HG03558 (cell line): ENCODE data around the gene SSR2.

Experiments used
- ATAC-seq: cut with Tn5 transposase; IDR thresholded peaks from one replicate; pipeline ENCODE4 v1.9.1; 2021; ENCODE audit warnings: moderate number of reproducible peaks; ENCODE audit not compliant: unreplicated experiment; ENCODE audit errors: extremely low read depth

Gene SSR2

DNA sequence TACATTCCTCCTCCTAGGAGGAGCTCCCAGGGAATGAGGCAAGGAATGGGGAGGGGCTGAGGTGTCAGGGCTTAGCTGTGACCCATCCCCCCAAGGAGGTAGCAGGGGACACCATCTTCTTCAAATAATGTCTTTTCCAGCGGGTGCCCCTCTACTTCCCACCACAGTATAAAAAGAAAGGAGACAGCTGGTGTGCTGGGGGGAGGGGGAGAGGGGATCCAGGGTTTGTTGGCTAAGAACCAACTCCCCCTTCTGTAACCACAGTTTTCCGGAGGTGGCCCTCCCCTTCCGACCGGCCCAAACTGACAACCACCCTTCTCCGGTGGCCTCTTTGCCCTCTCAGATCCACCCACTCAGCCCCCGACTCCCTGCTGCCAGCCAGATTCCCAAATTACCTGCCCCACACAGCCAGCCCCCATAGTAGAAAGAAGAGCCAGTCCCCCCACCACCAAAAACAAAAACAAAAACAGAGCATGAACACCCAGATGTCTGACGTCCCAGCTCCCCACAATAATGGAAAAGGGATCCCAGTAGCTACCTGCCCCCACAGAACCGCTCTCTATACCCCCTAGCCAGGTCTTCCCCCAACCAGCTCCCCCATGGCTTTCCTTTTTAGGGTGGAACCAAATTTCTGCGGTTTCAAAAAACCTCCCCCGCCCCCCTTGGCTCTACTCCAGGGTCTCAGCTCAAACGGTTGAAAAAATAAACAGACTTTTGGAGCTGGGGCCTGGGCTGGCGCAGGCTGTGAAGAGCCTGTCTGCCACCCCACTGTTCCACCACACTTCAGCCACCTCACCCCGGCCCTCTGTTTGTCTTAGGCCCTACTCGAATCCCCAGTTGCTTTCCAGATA lies 44.5 kb downstream of the SSR2 start:
- ATAC-seq = no peak

DNA sequence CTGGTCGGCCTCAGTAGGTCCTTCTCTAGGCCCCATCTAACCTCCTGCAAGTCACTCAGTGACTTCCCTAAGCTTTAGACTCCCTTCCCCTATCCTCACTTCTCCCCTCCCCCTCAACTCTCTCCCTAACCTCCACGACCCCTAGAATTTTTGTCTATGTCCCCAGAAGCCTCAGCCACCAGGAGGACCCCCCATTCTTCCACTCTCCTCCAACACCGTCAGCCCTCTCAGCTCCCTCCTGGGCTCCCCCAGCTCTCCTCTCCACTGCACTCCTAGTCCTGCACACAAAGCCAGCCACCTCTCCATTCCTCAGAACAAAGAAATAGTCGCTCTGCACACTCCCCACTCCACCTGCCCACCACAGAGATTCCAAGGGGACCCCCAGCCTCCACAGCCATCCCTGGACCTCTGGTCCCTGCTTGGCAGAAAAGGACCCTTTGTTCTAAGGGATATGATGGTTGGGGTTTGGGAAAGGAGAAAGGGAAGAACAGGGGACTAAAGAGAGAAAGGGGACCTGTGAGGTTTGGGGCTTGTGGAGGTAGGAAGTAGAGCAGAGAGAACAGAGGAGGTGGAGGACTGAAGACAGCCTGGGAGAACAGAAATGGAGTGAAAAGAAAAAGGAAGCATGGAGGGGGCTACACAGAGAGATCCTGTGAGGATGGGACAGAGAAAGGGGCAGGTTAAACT lies 45.2 kb downstream of the SSR2 start:
- ATAC-seq = no peak

DNA sequence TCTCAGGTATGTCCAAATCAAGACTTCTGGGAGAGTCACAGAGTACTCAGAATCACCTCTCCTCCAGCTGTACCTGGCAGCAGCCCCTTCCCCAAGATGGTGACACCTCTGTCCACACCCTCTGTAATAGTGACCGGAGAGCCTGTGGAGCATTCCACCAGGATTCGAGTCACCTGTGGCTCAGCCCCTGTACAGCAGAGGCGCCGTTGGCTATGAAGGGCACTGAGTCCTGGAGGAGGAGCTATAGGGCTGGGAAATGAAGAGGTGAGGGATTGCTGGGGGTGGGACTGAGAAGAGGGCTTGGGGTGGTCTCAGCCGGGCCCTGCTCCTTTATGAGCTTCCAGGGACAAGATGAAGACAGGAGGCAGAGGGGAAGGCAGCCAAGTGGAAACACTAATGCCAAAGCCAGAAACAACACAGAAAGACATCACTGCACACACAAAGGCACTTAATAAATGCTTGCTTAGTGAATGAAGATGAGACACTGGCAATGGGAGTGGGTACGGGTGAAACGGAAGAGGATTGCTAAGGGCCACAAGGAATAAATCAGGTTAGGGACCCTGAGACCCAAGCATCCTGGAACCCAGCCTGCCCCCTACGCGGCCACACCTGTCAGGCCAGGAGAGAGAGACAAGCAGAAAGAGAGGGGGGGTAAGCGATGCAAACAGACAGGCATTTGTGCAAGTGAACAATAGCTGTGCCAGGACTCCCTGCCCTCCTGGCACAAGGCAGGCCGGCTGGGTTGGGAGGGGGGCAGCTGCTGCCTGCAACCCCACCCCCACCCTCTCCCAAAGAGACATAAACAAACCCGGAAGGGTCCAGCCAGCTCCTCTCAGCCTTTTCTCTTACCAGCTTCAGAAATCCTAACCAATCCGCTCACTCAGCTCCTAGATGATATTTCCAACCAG lies 46.3 kb downstream of the SSR2 start:
- no peak for ATAC-seq

DNA sequence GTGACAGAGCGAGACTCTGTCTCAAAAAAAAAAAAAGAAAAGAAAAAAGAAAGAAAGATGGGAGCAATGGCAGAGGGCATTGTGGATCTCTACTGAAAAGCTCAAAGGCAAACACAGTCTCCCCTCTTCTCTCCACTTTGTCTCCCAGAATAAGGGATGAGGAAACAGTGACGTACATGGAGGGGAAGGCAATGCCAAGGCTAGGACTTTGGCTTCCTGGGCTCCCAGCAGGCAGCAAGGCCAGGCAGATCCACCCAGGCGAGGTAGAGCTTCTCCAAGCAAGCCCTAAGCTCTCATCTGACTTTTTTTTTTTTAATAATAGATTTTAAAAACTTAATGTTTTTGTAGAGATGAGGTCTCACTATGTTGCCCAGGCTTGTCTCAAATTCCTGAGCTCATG lies 47.0 kb downstream of the SSR2 start:
- no peak for ATAC-seq

DNA sequence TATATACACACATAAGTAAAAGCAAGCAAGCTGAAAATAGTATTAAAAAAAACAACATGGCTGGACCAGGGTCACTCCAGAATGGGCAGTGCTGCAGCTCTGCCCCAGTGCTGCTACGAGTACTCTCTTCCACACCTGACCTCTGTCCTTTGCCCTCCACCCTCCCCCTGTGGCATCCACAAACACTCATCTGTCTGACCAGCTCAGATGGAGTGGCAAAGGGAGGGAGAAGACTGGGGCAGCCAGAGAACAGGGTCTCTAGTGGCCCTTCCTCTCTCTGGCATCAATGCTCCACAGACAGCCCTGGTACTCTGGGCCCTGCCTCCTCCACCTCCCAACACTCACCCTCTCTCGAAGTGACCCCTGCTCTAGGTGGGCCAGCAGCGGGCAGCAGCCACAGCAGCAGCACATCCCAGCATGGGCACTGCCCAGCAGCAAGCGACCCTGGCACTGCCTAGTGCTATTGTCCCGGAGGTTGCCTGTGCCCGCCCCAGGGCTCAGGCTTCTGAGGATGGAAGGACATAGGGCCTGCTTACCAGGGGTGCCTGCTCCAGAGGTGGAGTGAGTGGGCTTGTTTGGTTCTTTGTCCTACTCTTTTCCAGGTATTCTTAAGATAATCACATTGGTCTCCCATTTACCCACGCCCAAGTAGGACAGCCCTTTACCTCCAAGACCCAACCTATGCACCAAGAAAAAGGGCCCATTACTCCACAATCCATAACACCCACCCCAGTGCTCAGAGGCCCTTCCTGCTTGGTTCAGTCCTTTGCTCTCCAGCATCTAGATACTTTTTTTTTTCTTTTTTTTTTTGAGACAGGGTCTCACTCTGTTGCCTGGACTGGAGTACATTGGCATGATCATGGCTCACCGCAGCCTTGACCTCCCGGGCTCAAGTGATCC lies 48.6 kb downstream of the SSR2 start:
- no peak for ATAC-seq

DNA sequence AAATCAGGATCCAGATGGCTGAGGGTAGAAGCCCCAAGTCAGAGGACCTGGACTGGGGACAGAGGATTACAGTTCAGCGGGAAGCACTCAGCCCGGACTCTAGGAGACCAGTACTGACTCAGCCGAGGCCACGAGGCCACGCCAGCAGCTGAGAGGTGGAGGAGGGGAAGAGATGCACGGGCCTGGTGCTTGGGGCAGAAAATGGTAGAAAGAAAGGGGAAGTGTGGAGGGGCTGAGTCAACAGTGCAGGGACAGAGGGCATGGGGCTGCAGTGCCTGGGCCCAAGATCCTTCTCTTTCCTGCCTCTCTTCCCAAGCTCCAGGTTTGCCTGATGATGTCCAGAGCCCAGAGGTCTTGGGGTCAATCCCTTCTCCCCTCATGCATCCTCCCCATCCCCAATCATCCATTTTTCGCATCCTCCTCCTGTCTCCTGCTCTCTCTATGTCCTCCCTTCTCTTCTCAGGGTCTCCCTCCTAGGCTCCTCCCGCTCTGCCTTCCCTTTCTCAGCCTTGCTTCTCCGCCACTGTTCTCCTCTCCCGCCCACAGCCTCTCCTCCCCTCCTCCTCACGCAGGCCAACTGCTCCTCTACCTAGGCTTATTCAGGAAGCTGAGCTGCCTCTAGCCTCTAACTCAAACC lies 50.1 kb downstream of the SSR2 start:
- ATAC-seq = no peak

DNA sequence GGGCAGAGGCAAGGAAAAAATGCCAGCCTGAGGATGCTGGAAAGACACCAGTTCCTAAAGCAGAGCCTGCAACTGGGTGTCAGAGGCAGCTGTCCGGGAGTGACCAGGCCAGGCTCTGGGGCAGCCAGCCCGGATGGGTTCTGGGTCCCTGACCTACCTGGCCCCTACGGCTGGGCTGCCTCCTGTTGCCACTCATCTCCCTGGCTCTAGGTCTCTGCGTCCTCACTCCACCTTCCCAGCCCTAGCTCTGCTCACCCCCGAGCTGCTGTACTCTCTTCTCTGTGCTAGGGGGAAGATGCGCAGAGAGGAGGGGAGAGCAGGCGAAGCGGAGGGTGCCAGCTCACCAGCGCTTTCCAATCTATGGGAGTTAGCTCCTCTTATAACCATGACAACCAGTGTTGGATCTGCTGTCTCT lies 51.4 kb downstream of the SSR2 start:
- ATAC-seq = no peak

DNA sequence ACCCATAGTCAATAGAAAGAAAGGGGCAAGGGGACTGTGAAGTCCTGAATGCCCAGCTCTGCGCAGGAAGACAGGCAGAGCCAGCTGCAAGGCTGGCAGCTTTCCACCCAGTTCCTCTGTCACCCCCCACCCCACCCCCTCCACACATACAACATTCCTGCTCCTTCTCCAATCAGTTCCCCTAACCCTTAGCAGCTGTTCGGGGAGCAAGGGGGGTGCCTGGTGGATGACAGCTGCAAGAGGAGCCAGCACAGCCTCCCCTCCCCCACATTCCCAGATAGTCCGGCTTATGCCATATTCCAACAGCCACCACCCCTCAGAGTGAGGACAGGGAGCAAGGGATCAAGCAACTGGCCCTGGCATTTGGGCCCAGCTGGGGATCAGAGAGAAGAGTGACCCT lies 52.1 kb downstream of the SSR2 start:
- no peak for ATAC-seq

DNA sequence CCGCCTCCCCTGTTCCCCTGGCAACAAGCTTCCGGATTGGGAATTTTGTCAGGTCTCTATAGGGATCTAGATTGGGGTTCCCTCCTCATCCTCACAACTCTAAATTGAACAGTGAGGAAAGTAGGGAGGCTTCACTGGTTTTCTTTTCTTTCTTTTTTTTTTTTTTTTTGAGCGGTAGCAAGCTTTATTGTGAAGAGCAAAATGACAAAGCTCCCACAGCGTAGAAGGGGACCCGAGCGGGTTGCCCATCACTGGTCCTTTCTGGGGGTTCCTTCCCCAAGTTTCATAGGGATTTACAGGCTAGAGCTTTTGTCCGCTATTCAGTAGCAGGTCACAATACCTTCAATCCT lies 52.7 kb downstream of the SSR2 start:
- ATAC-seq = no peak

DNA sequence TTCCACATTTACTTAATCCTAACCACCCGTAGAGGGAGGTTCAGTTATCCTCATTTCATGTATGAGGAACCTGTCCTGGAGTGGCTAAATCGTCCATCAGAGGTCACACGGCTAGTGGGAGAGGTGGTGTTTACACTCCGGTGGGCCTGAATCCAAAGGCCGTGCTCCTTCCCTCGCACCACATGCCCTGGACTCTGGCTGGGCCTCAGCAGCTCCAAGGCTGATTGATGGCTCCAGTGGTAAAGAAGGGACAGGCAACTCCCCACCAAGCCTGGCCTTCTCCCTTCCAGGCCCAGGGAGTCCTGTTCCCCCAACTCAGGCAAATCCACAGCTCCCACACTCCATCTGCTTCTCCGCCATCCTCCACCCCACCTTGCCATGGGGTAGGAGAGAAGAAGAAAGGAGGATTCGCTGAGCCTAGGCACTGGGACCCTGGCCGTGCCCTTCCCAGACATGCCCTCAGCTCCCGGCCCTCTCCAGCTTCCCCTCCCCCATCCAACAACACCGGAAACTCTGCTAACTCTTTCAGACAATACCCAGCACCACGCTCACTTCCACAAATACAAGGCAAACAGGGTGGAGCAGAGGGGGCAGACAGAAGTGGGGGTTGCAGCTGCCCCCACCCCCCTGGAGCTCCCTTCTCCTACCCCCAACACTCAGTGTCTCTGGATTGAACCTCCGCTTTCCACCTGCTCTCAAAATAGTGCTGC lies 53.3 kb downstream of the SSR2 start:
- no peak for ATAC-seq

DNA sequence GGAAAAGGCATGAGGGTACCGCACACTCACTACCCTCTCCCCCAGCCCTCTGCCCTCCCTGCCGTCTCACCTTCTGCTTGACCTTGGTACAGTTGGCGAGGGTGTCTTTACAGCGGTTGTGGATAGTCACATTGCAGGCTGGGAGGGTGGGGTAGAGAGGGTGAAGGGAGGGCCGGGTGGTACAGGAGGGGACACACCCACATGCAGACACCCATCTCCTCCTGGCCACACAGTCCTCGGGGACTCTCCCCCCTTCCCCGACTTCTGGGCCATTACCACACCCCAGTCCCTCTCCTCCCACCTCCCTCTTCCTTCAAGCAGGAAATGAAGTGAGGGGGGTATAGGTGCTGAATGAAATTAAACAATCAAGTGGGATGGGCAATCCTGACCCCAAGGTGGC lies 54.0 kb downstream of the SSR2 start:
- no peak for ATAC-seq

DNA sequence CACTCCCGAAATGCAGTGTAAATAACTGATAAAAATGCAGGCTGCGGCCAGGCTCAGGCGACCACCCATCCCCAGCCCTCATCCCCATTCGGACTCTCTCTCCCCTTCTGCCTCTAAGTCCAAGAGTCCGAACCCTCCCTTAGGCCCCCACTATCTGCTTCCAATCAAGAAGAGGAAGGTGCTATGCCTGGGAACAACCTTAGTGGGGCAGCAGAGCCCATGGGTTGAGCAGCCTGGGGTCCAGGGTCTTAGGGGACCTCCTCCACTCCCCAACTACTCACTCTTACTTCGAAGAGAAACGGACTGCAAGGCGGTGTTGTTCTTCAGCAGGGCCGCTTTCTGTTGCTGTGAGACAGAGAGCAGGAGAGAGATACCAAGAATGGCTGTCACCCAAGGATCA lies 54.6 kb downstream of the SSR2 start:
- ATAC-seq = no peak

DNA sequence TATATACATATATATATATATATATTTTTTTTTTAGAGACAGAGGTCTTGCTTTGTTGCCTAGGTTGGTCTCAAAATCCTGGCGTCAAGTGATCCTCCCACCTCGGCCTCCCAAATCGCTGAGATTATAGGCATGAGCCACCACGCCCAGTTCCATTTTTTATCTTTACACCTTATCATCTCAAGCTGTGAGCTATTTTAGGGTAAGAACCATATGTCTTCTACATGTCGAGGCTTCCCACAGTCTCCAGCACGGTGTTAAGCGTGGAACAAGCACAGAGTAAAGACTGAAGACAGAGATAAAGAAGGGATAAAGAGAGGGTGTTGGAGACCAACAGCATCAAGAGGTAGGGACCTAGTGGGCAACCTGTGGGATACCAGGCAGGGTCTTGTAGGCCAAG lies 56.6 kb downstream of the SSR2 start:
- ATAC-seq = no peak

DNA sequence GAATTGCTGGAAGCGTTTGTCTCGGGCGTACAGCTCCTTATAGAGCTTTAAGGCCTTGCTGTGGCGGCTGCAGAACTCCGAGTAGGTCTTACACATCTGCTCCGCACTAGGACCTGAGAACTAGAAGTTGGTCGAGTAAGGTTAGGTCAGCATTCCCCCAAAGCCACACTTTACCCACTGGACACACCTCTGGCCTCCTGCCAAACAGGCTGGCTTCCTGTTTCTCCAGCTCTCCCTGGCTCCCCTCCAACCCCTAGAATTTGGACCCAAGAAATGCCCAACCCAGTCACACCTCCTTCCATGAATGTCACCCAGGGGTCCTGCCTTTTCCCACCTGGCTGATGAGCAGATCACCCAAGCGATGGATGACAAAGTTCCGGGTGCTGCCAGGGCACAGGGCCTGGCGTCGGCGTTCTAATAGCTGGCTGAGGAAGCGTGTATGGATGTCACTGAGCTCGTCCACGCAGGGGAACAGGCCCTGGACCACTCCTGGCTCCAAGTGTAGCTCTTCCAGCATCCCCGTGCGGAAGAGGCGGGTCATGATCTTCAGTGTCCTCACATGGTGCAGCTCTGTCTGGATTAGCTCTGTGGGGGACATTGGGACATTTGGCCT lies 58.0 kb downstream of the SSR2 start:
- ATAC-seq = no peak

DNA sequence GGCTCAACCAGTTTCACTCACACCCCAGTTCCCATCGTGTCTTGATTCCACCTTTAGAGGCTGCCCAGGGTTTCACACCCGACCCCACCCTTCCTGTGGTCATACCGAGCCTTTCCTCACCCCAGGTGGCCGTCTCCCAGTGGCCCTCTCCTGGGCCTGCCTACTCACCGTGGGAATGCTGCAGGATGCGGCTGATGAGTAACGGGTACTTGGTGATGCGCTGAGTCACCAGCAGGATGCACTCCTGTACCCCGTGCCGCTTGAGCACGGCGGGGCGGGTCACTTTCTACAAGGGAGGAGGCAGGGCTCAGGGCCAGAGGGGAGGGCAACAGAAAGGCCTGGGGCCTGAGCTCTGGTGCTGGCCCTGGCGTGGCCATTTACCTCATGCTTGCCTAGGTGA lies 58.8 kb downstream of the SSR2 start:
- no peak for ATAC-seq

DNA sequence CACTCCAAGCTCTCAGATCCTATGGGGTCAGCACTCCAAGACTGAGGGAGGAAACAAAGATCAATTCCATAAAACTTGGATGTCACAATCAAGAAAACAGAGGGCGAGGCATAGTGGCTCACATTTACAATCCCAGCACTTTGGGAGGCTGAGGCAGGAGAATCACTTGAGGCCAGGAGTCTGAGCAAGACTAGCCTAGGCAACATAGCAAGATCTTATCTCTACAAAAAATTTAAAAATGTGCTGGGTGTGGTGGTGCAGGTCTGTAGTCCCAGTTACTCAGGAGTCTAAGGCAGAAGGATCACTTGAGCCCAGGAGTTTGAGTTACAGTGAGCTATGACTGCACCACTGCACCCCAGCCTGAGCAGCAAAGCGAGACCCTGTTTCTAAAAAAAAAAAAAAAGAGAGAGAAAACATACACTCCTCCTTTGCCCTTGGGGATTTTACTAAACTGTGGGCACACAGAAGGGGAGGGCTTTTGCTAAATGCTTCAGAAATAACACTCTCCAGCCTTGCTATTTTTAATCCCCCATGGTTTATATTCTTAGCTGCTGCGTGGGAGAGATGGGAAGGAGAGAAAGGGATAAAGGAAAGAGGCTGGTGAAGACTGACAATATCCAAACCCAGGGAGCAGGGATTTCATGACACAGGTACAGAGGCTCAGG lies 60.5 kb downstream of the SSR2 start:
- ATAC-seq = no peak
